Keratinocyte (primary cell): ENCODE results near the gene ACER3.

Source experiments
- EZH2 ChIP-seq: IDR thresholded peaks from one replicate; pipeline ENCODE4 v1.6.1; 2012; ENCODE audit warnings: inconsistent platforms, mild to moderate bottlenecking, low read length, moderate library complexity
- TF ChIP-seq, protein P1 (sequence below), 3 experiments: IDR thresholded peaks in 1 of 3; conservative IDR thresholded peaks in 1 of 3; optimal IDR thresholded peaks in 1 of 3; 2 replicates in 2 of 3; 3 replicates in 1 of 3; pipeline versions ENCODE3 to v1.5.1; 2011; ENCODE audit warnings: low read length in 3 of 3, mild to moderate bottlenecking in 3 of 3, moderate library complexity in 2 of 3, control low read depth in 1 of 3, inconsistent platforms in 1 of 3; ENCODE audit not compliant: insufficient read depth in 2 of 3; ENCODE audit errors: extremely low read depth in 1 of 3

DNA sequence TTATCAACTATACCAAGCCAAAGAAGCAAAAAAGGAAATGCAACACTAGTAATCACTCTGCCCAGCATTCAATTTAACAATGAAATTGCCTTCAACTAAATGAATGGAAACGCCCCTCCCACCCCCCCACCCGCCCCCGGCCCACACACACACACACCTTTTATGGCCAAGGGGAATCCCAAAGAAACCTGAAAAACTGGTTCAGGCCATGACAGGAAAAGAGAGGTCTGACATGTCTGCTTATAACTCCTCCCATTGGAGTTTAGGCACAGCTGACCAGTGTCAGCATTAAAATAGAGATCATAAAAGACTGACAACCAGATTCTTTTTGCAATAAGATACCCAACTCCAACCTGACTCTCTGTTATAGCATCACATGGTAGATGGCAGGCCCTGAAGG lies 42.6 kb downstream of the ACER3 start:
- TF ChIP-seq, protein P1, sequence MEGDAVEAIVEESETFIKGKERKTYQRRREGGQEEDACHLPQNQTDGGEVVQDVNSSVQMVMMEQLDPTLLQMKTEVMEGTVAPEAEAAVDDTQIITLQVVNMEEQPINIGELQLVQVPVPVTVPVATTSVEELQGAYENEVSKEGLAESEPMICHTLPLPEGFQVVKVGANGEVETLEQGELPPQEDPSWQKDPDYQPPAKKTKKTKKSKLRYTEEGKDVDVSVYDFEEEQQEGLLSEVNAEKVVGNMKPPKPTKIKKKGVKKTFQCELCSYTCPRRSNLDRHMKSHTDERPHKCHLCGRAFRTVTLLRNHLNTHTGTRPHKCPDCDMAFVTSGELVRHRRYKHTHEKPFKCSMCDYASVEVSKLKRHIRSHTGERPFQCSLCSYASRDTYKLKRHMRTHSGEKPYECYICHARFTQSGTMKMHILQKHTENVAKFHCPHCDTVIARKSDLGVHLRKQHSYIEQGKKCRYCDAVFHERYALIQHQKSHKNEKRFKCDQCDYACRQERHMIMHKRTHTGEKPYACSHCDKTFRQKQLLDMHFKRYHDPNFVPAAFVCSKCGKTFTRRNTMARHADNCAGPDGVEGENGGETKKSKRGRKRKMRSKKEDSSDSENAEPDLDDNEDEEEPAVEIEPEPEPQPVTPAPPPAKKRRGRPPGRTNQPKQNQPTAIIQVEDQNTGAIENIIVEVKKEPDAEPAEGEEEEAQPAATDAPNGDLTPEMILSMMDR (optimal IDR thresholded peaks at IDR 0.05 in 1 of 3, IDR thresholded peaks at IDR 0.05 in 1 of 3, conservative IDR thresholded peaks at IDR 0.05 in 1 of 3; ENCODE audit: extremely low read depth in 1 of 3, insufficient read depth in 2 of 3, low read length in 3 of 3) = no peak
- TF ChIP-seq EZH2 = no peak
